ENCODE measurements around the gene CASP9. TPM values are rescaled to one million over a fixed set of nuclear protein-coding genes. Genes with fewer than 3 reads are reported as not detected.

CASP9 gene
- polyA plus RNA-seq (2013, experiment 1 of 2; ENCODE audit: insufficient read length) = 8.2 TPM
- 9.2 TPM for polyA plus RNA-seq (2013, experiment 2 of 2; ENCODE audit: insufficient read length)

GRCh38 chr1:15524021-15524282 lies at the start of gene CASP9:
Gene CASP9, minus strand, starts transcription at chr1:15524215. Its CDS starts 15 bp downstream, at chr1:15524200.
- DNase-seq = no peak

GRCh38 chr1:15573477-15573876 lies 49.5 kb upstream of the CASP9 start:
- peak; percentile 63 for DNase-seq

- no peak for DNase-seq
These were observed 47.3 kb upstream of the CASP9 start for GRCh38 chr1:15571266-15571665.

- DNase-seq = no peak
These were observed 46.8 kb upstream of the CASP9 start for GRCh38 chr1:15570861-15571260.

GRCh38 chr1:15568387-15569073 lies 44.5 kb upstream of the CASP9 start:
- no peak for DNase-seq

GRCh38 chr1:15559189-15559810 lies 35.3 kb upstream of the CASP9 start:
- no peak for DNase-seq

- no peak for DNase-seq
These were observed 34.5 kb upstream of the CASP9 start for GRCh38 chr1:15558516-15558915.

GRCh38 chr1:15557594-15557993 lies 33.6 kb upstream of the CASP9 start:
- no peak for DNase-seq

- no peak for DNase-seq
These were observed 33.0 kb upstream of the CASP9 start for GRCh38 chr1:15557008-15557407.

GRCh38 chr1:15550573-15550972 lies 26.6 kb upstream of the CASP9 start:
- no peak for DNase-seq

- no peak for DNase-seq
These were observed 22.6 kb upstream of the CASP9 start for GRCh38 chr1:15546641-15547040.

- peak; percentile 78 for DNase-seq
These were observed 19.9 kb upstream of the CASP9 start for GRCh38 chr1:15543589-15544568.

GRCh38 chr1:15543251-15543588 lies 19.2 kb upstream of the CASP9 start:
- no peak for DNase-seq

- no peak for DNase-seq
These were observed 18.6 kb upstream of the CASP9 start for GRCh38 chr1:15542388-15543250.

GRCh38 chr1:15541231-15541792 lies 17.3 kb upstream of the CASP9 start:
- DNase-seq = no peak

- DNase-seq = peak; percentile 71
These were observed 16.2 kb upstream of the CASP9 start for GRCh38 chr1:15540186-15540585.

- DNase-seq = no peak
These were observed 14.8 kb upstream of the CASP9 start for GRCh38 chr1:15538771-15539170.

- DNase-seq = no peak
These were observed 7.7 kb upstream of the CASP9 start for GRCh38 chr1:15531682-15532081.

- DNase-seq = no peak
These were observed 7.0 kb upstream of the CASP9 start for GRCh38 chr1:15531003-15531402.

GRCh38 chr1:15526490-15527339 lies 2.7 kb upstream of the CASP9 start, which contains the start of gene DNAJC16:
Gene DNAJC16, plus strand, starts transcription at chr1:15526848. Its CDS starts 2,258 bp downstream, at chr1:15529106.
- peak; percentile 100 for DNase-seq

- DNase-seq = no peak
These were observed 2.0 kb upstream of the CASP9 start for GRCh38 chr1:15526021-15526489.

Measured in fibroblast of skin of scalp (primary cell).